Esophagus muscularis mucosa (tissue), 4 donors: ENCODE results near the gene SMARCAD1.

Source experiments
- EP300 ChIP-seq: sonication (generic); formaldehyde crosslinking; IDR thresholded peaks from one replicate; pipeline ENCODE4 v1.6.1; 2017; ENCODE audit warnings: antibody characterized with exemption
- POLR2A ChIP-seq: fragments of 450-650 bp; IDR thresholded peaks from one replicate; pipeline ENCODE4 v1.6.1; 2017; ENCODE audit warnings: antibody characterized with exemption, moderate library complexity, mild to moderate bottlenecking, low read depth
- POLR2AphosphoS5 ChIP-seq, 2 donors: sonication (generic); formaldehyde crosslinking; IDR thresholded peaks; one replicate each; pipeline ENCODE4 v1.6.1; 2017; ENCODE audit warnings: antibody characterized with exemption in 2 of 2
- TF ChIP-seq, protein P1 (sequence below), 3 experiments: fragments of 200-600 bp in 2 of 3; fragments of 450-650 bp in 1 of 3; sonication (generic) in 2 of 3; IDR thresholded peaks; one replicate each; pipeline ENCODE4 v1.5.1; 2017 to 2019; ENCODE audit warnings: antibody characterized with exemption in 3 of 3, mild to moderate bottlenecking in 2 of 3, moderate library complexity in 1 of 3

DNA sequence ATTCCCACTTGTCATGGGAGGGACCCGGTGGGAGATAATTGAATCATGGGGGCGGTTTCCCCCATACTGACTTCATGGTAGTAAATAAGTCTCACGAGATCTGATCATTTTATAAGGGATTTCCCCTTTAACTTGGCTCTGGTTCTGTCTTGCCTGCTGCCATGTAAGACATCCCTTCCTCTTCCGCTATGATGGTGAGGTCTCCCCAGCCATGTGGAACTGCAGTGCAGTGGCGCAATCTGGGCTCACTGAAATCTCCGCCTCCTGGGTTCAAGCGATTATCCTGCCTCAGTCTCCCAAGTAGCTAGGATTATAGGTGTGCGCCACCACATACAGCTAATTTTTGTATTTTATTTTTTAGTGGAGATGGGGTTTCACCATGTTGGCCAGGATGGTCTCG, 132.1 kb downstream of the SMARCAD1 start:
- TF ChIP-seq, protein P1, sequence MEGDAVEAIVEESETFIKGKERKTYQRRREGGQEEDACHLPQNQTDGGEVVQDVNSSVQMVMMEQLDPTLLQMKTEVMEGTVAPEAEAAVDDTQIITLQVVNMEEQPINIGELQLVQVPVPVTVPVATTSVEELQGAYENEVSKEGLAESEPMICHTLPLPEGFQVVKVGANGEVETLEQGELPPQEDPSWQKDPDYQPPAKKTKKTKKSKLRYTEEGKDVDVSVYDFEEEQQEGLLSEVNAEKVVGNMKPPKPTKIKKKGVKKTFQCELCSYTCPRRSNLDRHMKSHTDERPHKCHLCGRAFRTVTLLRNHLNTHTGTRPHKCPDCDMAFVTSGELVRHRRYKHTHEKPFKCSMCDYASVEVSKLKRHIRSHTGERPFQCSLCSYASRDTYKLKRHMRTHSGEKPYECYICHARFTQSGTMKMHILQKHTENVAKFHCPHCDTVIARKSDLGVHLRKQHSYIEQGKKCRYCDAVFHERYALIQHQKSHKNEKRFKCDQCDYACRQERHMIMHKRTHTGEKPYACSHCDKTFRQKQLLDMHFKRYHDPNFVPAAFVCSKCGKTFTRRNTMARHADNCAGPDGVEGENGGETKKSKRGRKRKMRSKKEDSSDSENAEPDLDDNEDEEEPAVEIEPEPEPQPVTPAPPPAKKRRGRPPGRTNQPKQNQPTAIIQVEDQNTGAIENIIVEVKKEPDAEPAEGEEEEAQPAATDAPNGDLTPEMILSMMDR (IDR thresholded peaks at IDR 0.05) = no peak
- TF ChIP-seq POLR2AphosphoS5 (IDR thresholded peaks at IDR 0.05) (no peak), EP300 (no peak), POLR2A (no peak)
